GM12864 (cell line): ENCODE measurements around the gene ETV6.
A peak's percentile ranks its signal among the peaks of the same experiment; 100 is the strongest.

Source experiments
- DNase-seq: peaks from one replicate; pipeline ENCODE4 v3.0.0-alpha.2; 2011; ENCODE audit warnings: low read depth
- H3K4me3 ChIP-seq: 2 replicates; pipeline ENCODE4 v1.5.1; 2011; ENCODE audit warnings: mild to moderate bottlenecking, low read depth, low read length, control low read depth
- CTCF ChIP-seq: IDR thresholded peaks from 2 replicates; pipeline ENCODE4 v1.5.1; 2011; ENCODE audit warnings: low read depth, mild to moderate bottlenecking, moderate library complexity, low read length, control low read depth, inconsistent platforms; ENCODE audit errors: missing control alignments

Gene ETV6

GRCh38 chr12:11847539-11847938 is 198.1 kb downstream of the ETV6 start:
- TF ChIP-seq CTCF = no peak

GRCh38 chr12:11849757-11850504 is 200.5 kb downstream of the ETV6 start:
- no peak overlapping the region for H3K4me3 ChIP-seq
- DNase-seq = no peak
- TF ChIP-seq CTCF = no peak

More at GRCh38 chr12:11847539-11847938, 198.1 kb downstream of the ETV6 start:
- no peak overlapping the region for H3K4me3 ChIP-seq
- no peak for DNase-seq

DNA sequence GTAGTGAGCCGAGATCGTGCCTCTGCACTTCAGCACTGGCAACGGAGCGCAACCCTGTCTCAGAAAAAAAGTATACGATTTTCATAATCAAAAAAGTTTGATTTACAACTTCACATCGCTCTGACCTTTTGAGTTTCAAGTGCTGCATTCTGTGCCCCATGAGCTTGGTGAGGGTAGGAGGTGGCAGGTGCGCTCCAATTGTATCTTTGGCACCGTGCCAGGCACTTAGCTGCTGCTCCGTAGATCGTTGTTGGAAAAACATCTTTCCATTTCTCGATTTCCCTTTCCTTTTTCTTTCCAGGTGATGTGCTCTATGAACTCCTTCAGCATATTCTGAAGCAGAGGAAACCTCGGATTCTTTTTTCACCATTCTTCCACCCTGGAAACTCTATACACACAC is 203.7 kb downstream of the ETV6 start:
- DNase-seq = no peak
- TF ChIP-seq CTCF = no peak
- no peak overlapping the region for H3K4me3 ChIP-seq

DNA sequence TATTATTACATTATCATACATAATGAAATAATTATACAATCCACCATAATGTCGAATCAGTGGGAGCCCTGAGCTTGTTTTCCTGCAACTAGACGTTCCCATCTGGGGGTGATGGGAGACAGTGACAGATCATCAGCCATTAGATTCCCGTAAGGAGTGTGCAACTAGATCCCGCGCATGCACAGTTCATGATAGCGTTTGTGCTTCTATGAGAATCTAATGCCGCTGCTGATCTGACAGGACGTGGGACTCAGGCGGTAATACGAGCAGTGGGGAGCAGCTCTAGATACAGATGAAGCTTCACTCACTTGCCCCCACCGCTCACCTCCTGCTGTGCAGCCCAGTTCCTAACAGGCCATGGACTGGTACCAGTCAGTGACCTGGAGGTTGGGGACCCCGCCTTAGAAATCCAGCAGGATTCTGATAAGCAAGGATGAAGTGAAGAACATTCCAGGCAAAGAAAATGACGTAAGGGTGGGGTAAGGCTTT is 204.6 kb downstream of the ETV6 start:
- no peak overlapping the region for H3K4me3 ChIP-seq
- no peak for DNase-seq
- TF ChIP-seq CTCF = no peak

DNA sequence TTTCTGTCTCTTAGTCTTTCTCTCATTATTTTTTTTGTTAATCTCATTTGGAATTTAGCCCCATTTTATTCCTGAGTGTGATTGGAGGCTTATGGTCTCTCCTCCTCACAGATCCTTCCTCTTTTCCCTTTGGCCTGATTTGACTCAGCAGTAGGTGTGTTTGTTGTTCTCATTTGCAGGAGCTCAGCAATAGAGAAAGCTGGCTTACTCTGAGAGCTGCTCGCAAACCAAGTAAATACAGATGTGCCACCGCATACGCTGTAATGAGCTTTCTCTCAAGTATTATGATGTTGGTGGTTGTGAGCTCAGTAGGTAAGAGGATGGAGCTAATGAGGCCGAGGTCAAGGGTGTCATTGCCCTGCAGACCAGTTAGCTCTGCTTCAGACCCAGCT is 206.5 kb downstream of the ETV6 start:
- H3K4me3 ChIP-seq = no peak overlapping the region; the same call in 1 of the 2 replicates
- no peak for TF ChIP-seq CTCF
- peak; percentile 43 for DNase-seq

GRCh38 chr12:11856971-11857370 is 207.5 kb downstream of the ETV6 start:
- TF ChIP-seq CTCF = no peak
- no peak overlapping the region for H3K4me3 ChIP-seq
- no peak for DNase-seq
